ENCODE data around the gene ARVCF. TPM values are rescaled to one million over a fixed set of nuclear protein-coding genes. Genes with fewer than 3 reads are reported as not detected.

The ARVCF gene
- total and polyA plus RNA-seq, 8 donors, result 18.2 to 40.3 (median 24.4) TPM

DNA sequence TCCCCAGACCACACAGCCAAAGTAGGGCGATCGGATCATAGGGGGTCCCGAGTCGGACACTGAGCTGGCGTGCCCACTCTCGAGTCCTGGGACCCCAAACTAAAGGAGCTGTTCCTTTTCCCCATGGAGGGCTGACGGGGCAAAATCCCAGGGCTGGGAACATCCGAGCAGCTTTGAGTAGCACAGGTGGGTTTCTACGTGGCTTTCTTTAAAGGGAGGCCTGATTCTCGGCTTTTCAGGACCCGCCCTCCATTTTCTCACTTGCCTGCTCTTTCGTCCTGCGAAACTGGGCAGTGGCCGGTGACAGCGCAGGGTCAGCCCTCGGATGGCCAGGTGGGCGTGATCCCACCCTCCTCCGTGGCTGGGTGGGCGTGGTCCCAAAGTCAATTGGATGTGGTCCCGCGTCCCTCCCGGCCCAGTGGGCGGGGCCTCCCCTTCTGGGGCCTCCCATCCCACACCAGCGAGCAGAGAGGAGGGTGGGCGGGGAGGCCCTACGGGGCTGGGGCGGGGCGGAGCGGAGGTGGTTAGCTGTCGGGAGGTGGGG is 57.5 kb downstream of the ARVCF start:
- ATAC-seq, result peak; percentile 65
- Histone ChIP-seq H3K36me3 (peaks cover 0 to 14% of the 10 kb centered on the region in 2 donors), H3K27me3 (no peaks in the 10 kb centered on the region), H3K4me1 (peaks cover 20 to 36% of the 10 kb centered on the region in 2 donors), H3K9me3 (no peaks in the 10 kb centered on the region), H3K4me3 (peak overlapping the region in 1 of 2 donors; percentile 4), H3K27ac (no peak overlapping the region)
- TF ChIP-seq, protein P1, sequence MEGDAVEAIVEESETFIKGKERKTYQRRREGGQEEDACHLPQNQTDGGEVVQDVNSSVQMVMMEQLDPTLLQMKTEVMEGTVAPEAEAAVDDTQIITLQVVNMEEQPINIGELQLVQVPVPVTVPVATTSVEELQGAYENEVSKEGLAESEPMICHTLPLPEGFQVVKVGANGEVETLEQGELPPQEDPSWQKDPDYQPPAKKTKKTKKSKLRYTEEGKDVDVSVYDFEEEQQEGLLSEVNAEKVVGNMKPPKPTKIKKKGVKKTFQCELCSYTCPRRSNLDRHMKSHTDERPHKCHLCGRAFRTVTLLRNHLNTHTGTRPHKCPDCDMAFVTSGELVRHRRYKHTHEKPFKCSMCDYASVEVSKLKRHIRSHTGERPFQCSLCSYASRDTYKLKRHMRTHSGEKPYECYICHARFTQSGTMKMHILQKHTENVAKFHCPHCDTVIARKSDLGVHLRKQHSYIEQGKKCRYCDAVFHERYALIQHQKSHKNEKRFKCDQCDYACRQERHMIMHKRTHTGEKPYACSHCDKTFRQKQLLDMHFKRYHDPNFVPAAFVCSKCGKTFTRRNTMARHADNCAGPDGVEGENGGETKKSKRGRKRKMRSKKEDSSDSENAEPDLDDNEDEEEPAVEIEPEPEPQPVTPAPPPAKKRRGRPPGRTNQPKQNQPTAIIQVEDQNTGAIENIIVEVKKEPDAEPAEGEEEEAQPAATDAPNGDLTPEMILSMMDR (IDR thresholded peaks at IDR 0.05), result no peak
- intact Hi-C loops (cut with DNase I), result no loop called here
- peak; percentile 68 to 89 (median 81) for DNase-seq

DNA sequence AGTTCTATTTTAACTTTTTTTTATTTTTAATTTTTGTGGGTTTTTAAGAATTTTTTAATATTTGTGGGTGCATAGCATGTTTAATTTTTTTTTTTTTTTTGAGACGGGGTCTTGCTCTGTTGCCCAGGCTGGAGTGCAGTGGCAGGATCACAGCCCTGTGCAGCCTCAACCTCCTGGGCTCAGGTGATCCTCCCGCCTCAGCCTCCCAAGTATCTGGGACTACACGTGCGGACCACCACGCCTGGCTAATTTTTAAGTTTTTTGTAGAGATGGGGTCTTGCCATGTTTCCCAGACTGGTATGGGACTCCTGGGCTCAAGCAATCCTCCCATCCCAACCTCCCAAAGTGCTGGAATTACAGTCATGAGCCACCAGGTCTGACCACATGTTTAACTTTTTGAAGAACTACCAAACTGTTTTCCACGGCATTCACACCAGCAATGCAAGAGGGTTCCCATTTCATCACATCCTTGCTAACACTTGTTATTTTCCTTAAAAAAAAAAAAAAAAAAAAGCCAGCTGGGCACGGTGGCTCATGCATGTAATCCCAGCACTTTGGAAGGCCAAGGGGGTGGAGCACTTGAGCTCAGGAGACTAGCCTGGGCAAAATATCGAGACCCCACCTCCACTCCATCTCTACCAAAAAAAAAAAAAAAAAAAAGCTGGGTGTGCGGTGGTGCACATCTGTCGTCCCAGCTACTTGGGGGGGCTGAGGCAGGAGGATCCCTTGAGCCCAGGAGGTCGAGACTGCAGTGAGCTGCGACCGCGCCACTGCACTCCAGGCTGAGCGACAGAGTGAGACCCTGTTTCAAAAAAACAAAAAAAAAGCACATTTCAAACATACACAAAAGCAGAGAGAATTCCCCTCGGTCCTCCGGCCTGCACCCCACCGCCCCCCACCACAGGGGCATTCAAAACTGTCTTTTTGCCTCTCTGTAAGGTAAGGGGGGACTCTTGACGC is 58.3 kb downstream of the ARVCF start:
- peak in 1 of 4 donors; percentile 4 for DNase-seq
- Histone ChIP-seq H3K4me3 (no peak overlapping the region), H3K27ac (no peak overlapping the region), H3K4me1 (peaks cover 20 to 40% of the 10 kb centered on the region in 2 donors), H3K9me3 (no peaks in the 10 kb centered on the region), H3K36me3 (peaks cover 0 to 6% of the 10 kb centered on the region in 2 donors), H3K27me3 (no peaks in the 10 kb centered on the region)
- no peak for ATAC-seq
- TF ChIP-seq, protein P1 (IDR thresholded peaks at IDR 0.05), result no peak
- intact Hi-C loops (cut with DNase I), result no loop called here

DNA sequence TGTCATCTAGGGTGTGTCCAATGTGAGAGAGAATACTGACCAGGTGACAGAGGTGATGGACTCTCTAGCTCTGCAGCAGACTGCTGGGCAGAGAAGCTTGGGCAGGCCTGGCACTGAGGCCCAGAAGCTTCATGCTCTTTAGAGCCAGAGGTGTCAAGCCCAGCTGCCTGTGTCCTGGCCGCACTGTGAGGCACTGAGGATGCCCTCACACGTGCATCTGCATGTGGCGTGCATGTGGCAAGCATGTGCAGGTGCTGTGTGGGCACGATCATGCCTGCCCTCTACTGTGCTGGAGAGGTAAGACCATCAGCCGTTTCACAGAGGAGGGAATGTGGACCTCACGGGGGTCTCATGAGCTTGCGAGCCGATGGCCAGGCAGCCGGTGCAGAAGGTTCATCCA is 59.2 kb downstream of the ARVCF start:
- Histone ChIP-seq H3K9me3 (no peaks in the 10 kb centered on the region), H3K4me3 (no peak overlapping the region), H3K36me3 (peaks cover 0 to 6% of the 10 kb centered on the region in 2 donors), H3K27ac (no peak overlapping the region), H3K27me3 (no peaks in the 10 kb centered on the region), H3K4me1 (peaks cover 23 to 44% of the 10 kb centered on the region in 2 donors)
- TF ChIP-seq, protein P1 (IDR thresholded peaks at IDR 0.05), result no peak
- DNase-seq, result peak in 1 of 4 donors; percentile 54
- no peak for ATAC-seq
- intact Hi-C loops (cut with DNase I), result no loop called here

DNA sequence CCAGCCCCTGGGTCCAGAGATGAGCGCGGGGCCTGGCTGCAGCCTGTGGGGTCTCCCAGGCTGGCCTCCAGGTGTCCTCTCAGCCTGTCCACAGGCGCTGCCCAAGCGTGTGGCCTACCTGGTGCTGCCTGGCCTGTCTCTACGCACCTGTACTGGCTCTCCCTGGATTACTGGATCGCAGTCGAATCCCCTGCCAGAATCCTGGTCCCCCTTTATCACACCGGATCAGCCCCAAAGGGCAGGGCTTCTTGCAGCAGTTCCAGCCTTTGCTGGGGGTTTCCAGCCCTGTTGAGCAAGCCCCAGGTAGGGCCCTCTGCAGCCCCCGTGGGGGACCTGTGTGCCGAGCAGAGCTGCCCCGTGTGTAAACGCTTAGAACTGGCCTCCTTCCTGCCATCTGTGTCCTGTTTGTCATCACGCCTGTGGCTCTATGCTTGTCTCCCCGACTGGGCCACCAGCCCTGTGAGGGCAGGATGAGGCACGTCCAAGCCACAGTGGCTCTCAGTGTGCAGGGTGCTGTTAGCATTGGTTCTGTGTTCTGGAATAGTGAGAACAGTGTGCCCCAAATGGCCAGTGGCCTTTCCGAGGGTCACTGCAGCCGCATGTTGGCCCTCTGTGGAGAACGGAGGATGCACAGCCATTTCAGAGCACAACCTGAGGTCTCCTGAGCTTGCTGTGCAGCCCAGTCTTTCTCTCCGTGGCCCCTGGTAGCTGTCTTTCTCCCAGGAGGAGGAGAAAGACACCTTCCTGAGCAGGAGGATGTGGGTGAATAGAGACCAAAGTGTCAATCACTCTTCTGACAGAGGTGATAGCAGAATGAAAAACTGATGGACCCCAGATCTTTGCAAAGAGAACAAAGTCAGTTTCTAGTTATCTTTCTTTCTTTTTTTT is 61.1 kb downstream of the ARVCF start:
- no peak for ATAC-seq
- Histone ChIP-seq H3K4me3 (no peak overlapping the region), H3K9me3 (no peaks in the 10 kb centered on the region), H3K27me3 (no peaks in the 10 kb centered on the region), H3K27ac (no peak overlapping the region), H3K4me1 (peaks cover 17 to 29% of the 10 kb centered on the region in 2 donors), H3K36me3 (peaks cover 0 to 5% of the 10 kb centered on the region in 2 donors)
- TF ChIP-seq, protein P1 (IDR thresholded peaks at IDR 0.05), result no peak
- intact Hi-C loops (cut with DNase I), result no loop called here
- peak in 1 of 4 donors; percentile 58 for DNase-seq
